ENCODE results near the gene WDCP.
"Not testable (repeated sequence)": the region's sequence is repeated elsewhere in the genome, so short reads cannot be mapped to it uniquely, and the experiment has no call there.

The WDCP gene

DNA sequence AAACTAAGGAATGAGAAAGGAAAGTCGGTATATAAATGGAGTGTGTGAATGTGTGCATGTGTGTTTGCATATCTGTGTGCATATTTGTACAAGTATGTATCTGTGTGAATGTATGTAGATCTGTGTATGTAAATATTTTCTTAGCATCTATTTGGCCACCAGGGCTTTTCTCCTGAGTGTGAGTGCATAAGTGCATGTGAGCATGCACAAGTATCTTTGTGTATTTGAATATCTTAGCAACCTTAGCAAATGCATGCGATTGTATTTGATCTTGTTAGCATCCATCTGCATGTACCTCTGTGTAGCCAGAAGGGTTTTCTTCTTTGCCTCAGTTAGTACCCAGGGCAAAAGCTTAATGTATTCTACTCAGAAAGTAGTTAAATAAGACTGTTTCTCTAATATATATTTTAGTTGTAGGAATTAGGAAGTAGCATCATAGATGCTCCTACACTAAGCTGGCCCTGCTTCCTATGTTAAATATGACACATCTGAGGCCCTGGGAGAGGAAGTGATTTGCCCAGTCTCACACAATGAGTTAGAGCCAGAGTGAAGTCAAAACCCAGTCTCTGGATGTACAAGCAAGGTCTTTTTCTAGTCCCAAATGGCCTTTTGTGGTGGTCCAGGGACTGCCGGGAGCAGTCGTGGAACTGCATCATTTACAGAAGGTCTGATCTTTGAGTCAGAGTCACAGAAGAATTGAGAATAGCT, 11.5 kb upstream of the WDCP start:
- no peak for DNase-seq (ENCODE audit: low read depth in 2 of 2)

GRCh38 chr2:24055750-24056149, 8.6 kb upstream of the WDCP start:
- no peak for DNase-seq (ENCODE audit: low read depth in 2 of 2)

DNA sequence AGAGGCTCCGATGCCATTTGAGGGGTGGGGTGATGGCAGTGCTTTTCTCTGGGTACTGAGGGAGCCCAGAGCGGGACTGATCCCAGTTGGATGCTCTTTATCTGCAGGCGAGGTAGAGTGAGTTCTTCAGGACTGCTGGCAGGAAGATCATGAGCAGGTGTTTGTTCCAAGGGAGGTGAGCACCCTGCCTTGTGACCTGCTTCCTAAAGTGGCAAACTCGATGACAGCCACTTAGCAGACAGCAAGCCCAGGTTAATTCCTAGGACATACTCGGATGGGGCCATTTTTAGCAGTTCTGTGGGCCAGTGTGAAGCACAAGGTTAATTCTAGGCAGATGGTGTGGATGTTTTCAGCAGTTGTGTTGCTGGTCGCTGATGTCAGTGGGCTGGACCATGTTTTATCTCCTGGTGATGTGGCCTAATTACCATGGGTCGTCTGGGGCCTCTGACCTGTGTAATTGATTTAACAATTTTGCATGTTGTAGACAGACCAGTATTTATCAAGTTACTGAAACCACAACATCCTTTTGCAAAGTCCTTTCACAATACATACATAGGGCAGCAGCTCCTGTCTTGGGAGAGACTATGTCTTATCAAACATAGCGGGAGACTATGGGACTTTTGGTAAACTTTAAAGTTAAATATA, 7.3 kb upstream of the WDCP start:
- DNase-seq (ENCODE audit: low read depth in 2 of 2): no peak

DNA sequence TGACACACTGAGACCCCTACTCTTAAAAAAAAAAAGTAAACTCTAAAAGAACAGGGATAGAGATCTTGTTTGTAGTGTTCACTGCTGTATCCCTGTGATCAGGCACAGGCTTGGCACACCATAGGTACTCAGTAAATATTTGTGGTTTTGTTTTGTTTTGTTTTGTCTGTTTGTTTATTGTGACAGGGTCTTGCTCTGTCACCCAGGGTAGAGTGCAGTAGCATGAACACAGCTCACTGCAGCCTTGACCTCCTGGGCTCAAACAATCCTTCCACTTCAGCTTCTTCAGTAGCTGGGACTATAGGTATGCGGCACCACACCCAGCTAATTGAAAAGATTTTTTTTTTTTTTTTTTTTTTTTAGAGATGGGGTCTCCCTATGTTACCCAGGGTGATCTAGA, 5.8 kb upstream of the WDCP start:
- no peak for DNase-seq (ENCODE audit: low read depth in 2 of 2)

GRCh38 chr2:24051833-24052232, 4.6 kb upstream of the WDCP start:
- no peak for DNase-seq (ENCODE audit: low read depth in 2 of 2)

DNA sequence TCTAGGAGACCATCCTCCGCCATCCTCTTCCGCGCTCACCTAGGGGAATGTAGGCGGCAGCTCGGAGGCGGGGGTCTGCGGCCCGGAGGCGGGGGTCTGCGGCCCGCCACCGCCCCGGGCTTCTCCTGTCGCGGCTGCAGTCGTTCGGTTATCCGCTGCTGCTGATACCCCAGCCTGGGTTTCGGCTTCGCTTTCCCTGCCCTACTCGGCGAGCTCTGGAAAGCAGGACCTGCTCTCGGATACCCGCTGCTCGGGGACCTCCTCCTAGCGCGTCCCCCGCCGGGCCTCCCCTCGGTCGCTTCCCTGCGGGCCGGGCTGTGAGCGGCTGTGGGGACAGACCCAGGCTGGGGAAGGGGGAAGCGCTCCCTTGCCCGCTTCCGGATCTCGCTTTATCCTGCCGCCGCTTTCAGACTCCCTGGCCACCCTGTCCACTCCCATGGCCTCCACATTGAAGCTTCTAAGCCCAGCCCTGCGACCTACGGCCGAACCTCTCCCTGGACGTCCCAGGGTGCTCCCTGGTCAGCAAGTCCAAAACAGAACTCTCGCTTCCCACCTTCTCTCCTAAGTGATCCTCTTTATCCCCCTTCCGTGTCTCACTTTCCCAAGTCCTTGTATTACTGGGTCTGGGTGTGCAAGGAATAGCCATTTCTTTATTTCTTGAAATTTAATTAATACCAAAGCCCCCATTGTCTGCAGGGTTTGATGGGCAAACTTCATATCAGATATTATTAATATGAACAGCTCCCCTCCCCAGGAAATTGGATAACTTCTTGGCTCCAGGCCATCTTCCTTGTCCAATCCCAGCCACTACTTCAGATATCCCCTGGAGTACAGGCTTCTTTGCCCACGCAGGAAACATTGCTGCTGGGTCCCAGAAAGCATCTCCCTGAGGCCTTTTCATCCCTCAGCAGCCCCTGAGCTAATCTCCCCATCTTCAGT, 3.1 kb upstream of the WDCP start:
- DNase-seq (ENCODE audit: low read depth in 2 of 2): no peak

GRCh38 chr2:24049485-24050021, 2.4 kb upstream of the WDCP start, which contains the start of gene FKBP1B:
FKBP1B (plus strand) TSS chr2:24049741; CDS start chr2:24049850, 109 bp downstream.
- DNase-seq (ENCODE audit: low read depth in 2 of 2): peak in 1 of 2 experiments; percentile 50

GRCh38 chr2:24048769-24049484, 1.7 kb upstream of the WDCP start:
- DNase-seq (ENCODE audit: low read depth in 2 of 2): no peak

DNA sequence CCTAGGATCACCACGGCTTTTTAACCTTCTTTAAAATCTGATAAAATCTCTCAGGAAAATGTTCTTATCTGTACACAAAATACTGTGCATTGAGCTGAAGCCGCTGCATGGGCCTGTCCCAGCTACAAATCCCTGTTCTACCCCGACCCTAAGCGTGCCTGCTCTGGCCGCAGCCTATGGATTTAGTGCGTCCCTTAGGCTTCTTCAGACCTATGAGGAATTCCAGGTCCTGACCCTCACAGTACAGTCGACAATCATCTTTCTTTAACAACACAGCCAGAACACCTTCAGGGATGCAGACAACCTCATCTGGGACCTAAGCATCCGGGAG, 477 bp upstream of the WDCP start:
- no peak for DNase-seq (ENCODE audit: low read depth in 2 of 2)

DNA sequence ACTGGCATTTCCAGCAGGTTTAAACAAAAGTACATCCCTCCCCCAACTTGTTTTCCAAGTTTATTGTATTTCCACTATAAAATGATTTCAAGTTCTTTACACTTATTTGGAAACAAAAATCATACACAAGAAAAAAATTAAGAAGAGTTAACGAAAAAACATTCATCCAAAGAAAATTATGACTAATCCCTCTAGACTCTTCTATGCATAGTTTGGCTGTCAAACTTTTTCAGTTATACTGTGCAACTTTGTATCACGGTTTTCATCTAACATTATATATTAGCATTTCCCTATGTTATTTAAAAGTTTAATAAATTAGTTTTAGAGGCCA, 627 bp downstream of the WDCP start:
- no peak for DNase-seq (ENCODE audit: low read depth in 2 of 2)

DNA sequence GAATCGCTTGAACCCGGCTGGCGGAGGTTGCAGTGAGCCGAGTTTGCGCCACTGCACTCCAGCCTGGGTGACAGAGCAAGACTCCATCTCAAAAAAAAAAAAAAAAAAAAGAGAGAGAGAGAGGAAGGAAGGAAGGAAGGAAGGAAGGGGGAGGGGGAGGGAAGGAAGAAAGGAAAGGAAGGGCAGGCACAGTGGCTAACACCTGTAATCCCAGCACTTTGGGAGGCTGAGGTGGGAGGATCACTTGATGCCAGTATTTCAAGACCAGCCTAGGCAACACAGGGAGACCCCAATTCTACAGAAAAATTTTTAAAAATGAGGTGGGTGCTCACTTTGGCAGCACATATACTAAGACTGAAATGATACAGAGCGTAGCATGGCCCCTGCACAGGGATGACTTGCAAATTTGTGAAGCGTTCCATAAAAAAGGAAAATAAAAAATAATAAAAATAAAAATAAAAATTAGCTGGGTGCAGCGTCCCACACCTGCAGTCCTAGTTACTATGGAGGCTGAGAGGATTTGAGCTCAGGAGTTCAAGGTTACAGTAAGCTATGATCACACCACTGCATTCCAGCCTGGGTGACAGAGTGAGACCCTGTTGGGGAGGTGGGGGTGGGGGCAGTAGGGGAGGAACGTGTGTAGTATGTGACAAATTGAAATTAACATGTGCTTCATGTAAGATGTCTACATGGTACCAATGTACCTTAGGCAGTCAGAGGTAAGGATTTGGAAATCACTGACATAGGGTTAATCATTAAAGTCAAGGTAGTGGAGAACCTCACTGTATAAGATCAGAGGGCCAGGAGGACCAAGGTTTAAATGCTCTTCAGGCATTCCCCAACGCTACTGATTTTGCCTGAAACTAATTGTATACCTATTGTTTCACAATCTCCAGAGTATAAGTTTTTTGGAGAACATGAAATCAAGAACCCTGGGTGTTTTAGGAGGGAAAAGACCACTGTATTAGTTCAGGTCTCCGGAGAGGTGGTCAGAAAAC, 1.4 kb downstream of the WDCP start:
- no peak for DNase-seq (ENCODE audit: low read depth in 2 of 2)

DNA sequence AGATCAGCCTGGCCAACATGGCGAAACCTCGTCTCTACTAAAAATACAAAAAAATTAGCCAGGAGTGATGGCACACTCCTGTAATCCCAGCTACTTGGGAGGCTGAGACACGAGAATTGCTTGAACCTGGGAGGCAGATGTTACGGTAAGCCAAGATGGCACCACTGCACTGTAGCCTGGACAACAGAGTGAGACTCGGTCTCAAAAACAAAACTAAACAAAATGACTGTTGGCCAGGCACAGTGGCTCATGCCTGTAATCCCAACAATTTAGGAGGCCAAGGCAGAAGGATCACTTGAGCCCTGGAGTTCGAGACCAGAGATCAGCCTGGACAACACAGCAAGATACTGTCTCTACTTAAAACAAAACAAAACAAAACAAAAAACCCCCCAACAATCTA, 4.1 kb downstream of the WDCP start:
- not testable (repeated sequence) for DNase-seq (ENCODE audit: low read depth in 2 of 2)

DNA sequence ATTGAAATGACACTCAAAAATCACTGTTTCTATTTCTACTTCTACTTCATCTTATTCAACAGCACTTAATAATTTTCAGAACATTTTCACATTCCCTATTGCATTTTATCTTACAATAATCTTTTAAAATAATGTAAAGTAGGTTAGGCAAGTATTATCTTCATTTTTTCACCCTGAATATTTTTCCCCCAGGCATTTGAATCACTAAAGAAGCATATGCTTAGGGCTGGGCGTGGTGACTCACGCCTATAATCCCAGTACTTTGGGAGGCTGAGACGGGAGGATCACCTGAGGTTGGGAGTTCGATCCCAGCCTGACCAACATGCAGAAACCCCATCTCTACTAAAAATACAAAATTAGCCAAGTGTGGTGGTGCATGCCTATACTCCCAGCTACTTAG, 6.7 kb downstream of the WDCP start:
- DNase-seq (ENCODE audit: low read depth in 2 of 2): no peak

- DNase-seq (ENCODE audit: low read depth in 2 of 2): no peak
These were observed 8.2 kb downstream of the WDCP start for GRCh38 chr2:24038786-24039499.

- DNase-seq (ENCODE audit: low read depth in 2 of 2): no peak
These were observed 21.0 kb downstream of the WDCP start for GRCh38 chr2:24026233-24026632.

GRCh38 chr2:24024996-24025663, 22.1 kb downstream of the WDCP start:
- DNase-seq (ENCODE audit: low read depth in 2 of 2): no peak

DNA sequence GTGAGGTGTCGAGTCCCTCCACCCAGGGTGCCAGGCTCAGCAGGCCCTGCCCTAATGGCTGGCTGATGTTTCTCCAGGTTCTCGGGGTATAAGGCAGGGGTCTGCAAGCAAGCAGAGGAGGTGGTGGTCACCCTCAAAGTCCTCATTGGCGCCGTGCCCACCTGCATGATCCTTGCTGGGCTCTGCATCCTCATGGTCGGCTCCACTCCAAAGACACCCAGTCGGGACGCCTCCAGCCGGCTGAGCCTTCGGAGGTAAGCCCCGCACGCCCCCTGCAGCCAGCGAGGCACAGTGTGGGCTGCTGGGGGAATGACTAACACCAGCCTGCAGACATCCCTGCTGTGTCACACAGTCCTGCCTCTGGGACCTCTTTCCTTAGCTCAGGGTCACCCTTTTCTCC, 23.2 kb downstream of the WDCP start:
- no peak for DNase-seq (ENCODE audit: low read depth in 2 of 2)

GRCh38 chr2:24022975-24023575, 24.1 kb downstream of the WDCP start:
- DNase-seq (ENCODE audit: low read depth in 2 of 2): no peak

All from stimulated activated CD4-positive, alpha-beta T cell treated with anti-CD3 and anti-CD28 coated beads, Interleukin-12 subunit alpha, Interleukin-12 subunit beta, amount 100 ng/mL, for 24 hours (primary cell).